MCF 10A (cell line): ENCODE measurements around the gene IL1F10. TPM values are rescaled to one million over a fixed set of nuclear protein-coding genes. Genes with fewer than 3 reads are reported as not detected.

ENCODE experiments used
- BruUV-seq: library from RNA; stranded (reverse); fragments of 400-500 nt; replicated peaks from 2 replicates; lab custom pipeline; 2021; lab: Mats Ljungman, UMichigan
- CTCF ChIA-PET: fragments of 300-600 bp; sonication (Branson Sonifier 250); formaldehyde crosslinking; extraction: SDS; loops from one replicate; lab custom pipeline; 2021; ENCODE audit warnings: antibody characterized with exemption, inconsistent platforms; lab: Yijun Ruan, JAX
- POLR2A ChIA-PET: fragments of 300-600, 350-650 bp; sonication (Branson Sonifier 250); formaldehyde crosslinking; extraction: SDS; loops from one replicate; lab custom pipeline; 2020; ENCODE audit warnings: antibody characterized with exemption, inconsistent platforms; lab: Yijun Ruan, JAX
- DNase-seq: peaks from one replicate; pipeline ENCODE4 v3.0.0-alpha.2; 2018; ENCODE audit not compliant: unreplicated experiment
- H3K27ac Mint-ChIP-seq: one replicate; pipeline ENCODE4 v1.8.0; 2022; ENCODE audit warnings: mild to moderate bottlenecking, low read depth, mixed read lengths; ENCODE audit not compliant: unreplicated experiment
- H3K27me3 Mint-ChIP-seq: one replicate; pipeline ENCODE4 v1.8.0; 2022; ENCODE audit warnings: mixed read lengths; ENCODE audit not compliant: insufficient read depth, unreplicated experiment
- H3K36me3 Mint-ChIP-seq: one replicate; pipeline ENCODE4 v1.8.0; 2022; ENCODE audit warnings: mild to moderate bottlenecking, moderate library complexity, mixed read lengths; ENCODE audit not compliant: insufficient read depth, unreplicated experiment
- H3K4me1 Mint-ChIP-seq: one replicate; pipeline ENCODE4 v1.8.0; 2022; ENCODE audit warnings: mixed read lengths; ENCODE audit not compliant: insufficient read depth, unreplicated experiment
- H3K4me3 Mint-ChIP-seq: one replicate; pipeline ENCODE4 v1.8.0; 2022; ENCODE audit warnings: mild to moderate bottlenecking, moderate library complexity, mixed read lengths; ENCODE audit not compliant: unreplicated experiment
- H3K9me3 Mint-ChIP-seq: one replicate; pipeline ENCODE4 v1.8.0; 2022; ENCODE audit warnings: mixed read lengths; ENCODE audit not compliant: unreplicated experiment
- CTCF ChIP-seq: fragments of 200-600 bp; IDR thresholded peaks from one replicate; pipeline ENCODE4 v1.8.0; 2022; ENCODE audit warnings: antibody characterized with exemption, mild to moderate bottlenecking; ENCODE audit not compliant: unreplicated experiment
- intact Hi-C: fragments of 100-400 bp; cut with micrococcal nuclease; formaldehyde crosslinking; loops from 2 replicates; pipeline ENCODE4 v1.14.1; 2022
- total RNA-seq: library from RNA; stranded (reverse); gene quantifications from 2 replicates; pipeline ENCODE4 v1.2.3, GENCODE V29; 2022

The IL1F10 gene
- total RNA-seq, 1 experiment from 2014 or later = not detected

DNA sequence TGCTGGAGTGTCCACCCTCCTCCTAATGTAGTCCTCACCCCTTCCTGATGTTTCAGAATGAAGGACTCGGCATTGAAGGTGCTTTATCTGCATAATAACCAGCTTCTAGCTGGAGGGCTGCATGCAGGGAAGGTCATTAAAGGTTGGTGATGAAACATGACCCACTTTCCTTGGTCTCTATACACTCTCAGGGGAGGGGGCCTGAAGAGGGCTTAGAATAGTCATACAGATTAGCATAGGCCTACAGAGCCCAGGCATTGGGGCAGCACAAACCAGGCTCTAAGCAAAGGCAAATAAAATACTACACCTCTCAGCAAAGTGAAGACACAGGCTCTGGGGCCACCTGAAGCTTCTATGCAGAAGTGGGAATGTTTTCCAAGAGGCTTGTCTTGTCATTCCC is 7.0 kb upstream of the IL1F10 start:
- Mint-ChIP-seq H3K27me3 (no peaks in the 10 kb centered on the region), H3K4me3 (no peak overlapping the region), H3K36me3 (peaks cover 6% of the 10 kb centered on the region), H3K4me1 (no peaks in the 10 kb centered on the region), H3K9me3 (no peaks in the 10 kb centered on the region), H3K27ac (no peak overlapping the region)
- CTCF ChIA-PET = interaction anchor here (0.7 to 1.3 kb wide), 2 partner anchors 14 to 20 kb away, joined by 3 read pairs; no protein-coding TSS in a partner anchor
- DNase-seq = no peak
- POLR2A ChIA-PET = no interaction called here
- BruUV-seq = no TSS peak
- no peak for TF ChIP-seq CTCF
- intact Hi-C loops = no loop called here

- ChIA-PET POLR2A (no interaction called here), CTCF (interaction anchor here (0.7 to 1.3 kb wide), 2 partner anchors 15 to 51 kb away, joined by 3 to 4 read pairs; no protein-coding TSS in a partner anchor)
- H3K36me3 Mint-ChIP-seq = peaks cover 6% of the 10 kb centered on the region
- H3K27ac Mint-ChIP-seq = no peak overlapping the region
- H3K9me3 Mint-ChIP-seq = no peaks in the 10 kb centered on the region
- no peak overlapping the region for H3K4me3 Mint-ChIP-seq
- no peak for TF ChIP-seq CTCF
- intact Hi-C loops = no loop called here
- no peak for DNase-seq
- BruUV-seq = no TSS peak
- H3K4me1 Mint-ChIP-seq = no peaks in the 10 kb centered on the region
- no peaks in the 10 kb centered on the region for H3K27me3 Mint-ChIP-seq
These were observed 6.5 kb upstream of the IL1F10 start for GRCh38 chr2:113061241-113061640.

GRCh38 chr2:113061896-113062770 is 5.6 kb upstream of the IL1F10 start:
- no peaks in the 10 kb centered on the region for H3K27me3 Mint-ChIP-seq
- ChIA-PET CTCF (interaction anchor here (0.7 to 1.3 kb wide), 2 partner anchors 16 to 52 kb away, joined by 3 to 4 read pairs; no protein-coding TSS in a partner anchor), POLR2A (no interaction called here)
- TF ChIP-seq CTCF = no peak
- no peak for DNase-seq
- H3K36me3 Mint-ChIP-seq = peaks cover 6% of the 10 kb centered on the region
- intact Hi-C loops = no loop called here
- H3K4me1 Mint-ChIP-seq = no peaks in the 10 kb centered on the region
- no peak overlapping the region for H3K27ac Mint-ChIP-seq
- no TSS peak for BruUV-seq
- H3K9me3 Mint-ChIP-seq = no peaks in the 10 kb centered on the region
- H3K4me3 Mint-ChIP-seq = no peak overlapping the region

DNA sequence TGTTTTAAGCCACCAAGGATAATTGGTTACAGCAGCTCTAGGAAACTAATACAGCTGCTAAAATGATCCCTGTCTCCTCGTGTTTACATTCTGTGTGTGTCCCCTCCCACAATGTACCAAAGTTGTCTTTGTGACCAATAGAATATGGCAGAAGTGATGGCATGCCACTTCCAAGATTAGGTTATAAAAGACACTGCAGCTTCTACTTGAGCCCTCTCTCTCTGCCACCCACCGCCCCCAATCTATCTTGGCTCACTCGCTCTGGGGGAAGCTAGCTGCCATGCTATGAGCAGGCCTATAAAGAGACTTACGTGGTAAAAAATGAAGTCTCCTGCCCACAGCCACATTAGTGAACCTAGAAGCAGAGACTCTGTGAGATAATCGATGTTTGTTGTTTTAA is 3.5 kb upstream of the IL1F10 start:
- no peak for TF ChIP-seq CTCF
- BruUV-seq = no TSS peak
- DNase-seq = no peak
- no peaks in the 10 kb centered on the region for H3K27me3 Mint-ChIP-seq
- no peak overlapping the region for H3K27ac Mint-ChIP-seq
- peaks cover 6% of the 10 kb centered on the region for H3K36me3 Mint-ChIP-seq
- POLR2A ChIA-PET = no interaction called here
- no peak overlapping the region for H3K4me3 Mint-ChIP-seq
- H3K9me3 Mint-ChIP-seq = peaks cover 8% of the 10 kb centered on the region
- CTCF ChIA-PET = interaction anchor here (0.9 kb wide), 1 partner anchor 123 kb away, joined by 3 read pairs; no protein-coding TSS in a partner anchor
- intact Hi-C loops = no loop called here
- H3K4me1 Mint-ChIP-seq = peaks cover 6% of the 10 kb centered on the region
